Mucosa of stomach (tissue), 1 donor: Measurements from ENCODE around the gene GIPR.

Experiments
- H3K27me3 ChIP-seq: one replicate; pipeline ENCODE4 v1.7.0; 2013; ENCODE audit warnings: mild to moderate bottlenecking, low read length; ENCODE audit not compliant: control insufficient read depth, insufficient read depth
- H3K36me3 ChIP-seq: one replicate; pipeline ENCODE4 v1.7.0; 2013; ENCODE audit warnings: low read length; ENCODE audit not compliant: control insufficient read depth, insufficient read depth
- H3K4me1 ChIP-seq: one replicate; pipeline ENCODE4 v1.7.0; 2013; ENCODE audit warnings: mild to moderate bottlenecking, low read length; ENCODE audit not compliant: control insufficient read depth, insufficient read depth
- H3K4me3 ChIP-seq: one replicate; pipeline ENCODE4 v1.7.0; 2013; ENCODE audit warnings: low read length
- H3K9ac ChIP-seq: one replicate; pipeline ENCODE4 v1.7.0; 2013; ENCODE audit warnings: mild to moderate bottlenecking, low read length, moderate library complexity
- H3K9me3 ChIP-seq: one replicate; pipeline ENCODE4 v1.7.0; 2013; ENCODE audit warnings: mild to moderate bottlenecking, low read length, moderate library complexity; ENCODE audit not compliant: control insufficient read depth
- donor health status: Pancreatic carcinoma.

GIPR gene

GRCh38 chr19:45730368-45731288 is 62.6 kb downstream of the GIPR start, which contains the start of gene FBXO46:
TSS of gene FBXO46 (minus strand) at chr19:45730896. CDS start at chr19:45713495, 17,401 bp downstream.
- Histone ChIP-seq H3K36me3 (no peaks in the 10 kb centered on the region), H3K4me1 (peaks cover 14% of the 10 kb centered on the region), H3K9me3 (no peaks in the 10 kb centered on the region), H3K27me3 (no peaks in the 10 kb centered on the region), H3K9ac (peak within 1 kb of the TSS; percentile 97), H3K4me3 (peak within 1 kb of the TSS; percentile 95)
